OCI-LY7 (cell line): ENCODE results near the gene ERCC1. TPM values are rescaled to one million over a fixed set of nuclear protein-coding genes. Genes with fewer than 3 reads are reported as not detected.

Source experiments
- BruUV-seq: library from RNA; stranded (reverse); fragments of 400-500 nt; replicated peaks from 2 replicates; lab custom pipeline; 2021; lab: Mats Ljungman, UMichigan
- CTCF ChIA-PET: fragments of 300-600 bp; sonication (Branson Sonifier 250); formaldehyde crosslinking; loops from one replicate; lab custom pipeline; 2022; ENCODE audit warnings: antibody characterized with exemption; ENCODE audit not compliant: unreplicated experiment; lab: Charles Lee
- POLR2A ChIA-PET: fragments of 300-600 bp; sonication (Branson Sonifier 250); formaldehyde crosslinking; loops from one replicate; lab custom pipeline; 2022; ENCODE audit warnings: antibody characterized with exemption; lab: Charles Lee
- DNase-seq: peaks from one replicate; pipeline ENCODE4 v3.0.0-alpha.2; 2015; ENCODE audit warnings: low spot score
- H2AFZ ChIP-seq: fragments of 200-600 bp; sonication (generic), shearing (Covaris generic); 2 replicates; pipeline ENCODE4 v1.6.1; 2014; ENCODE audit warnings: mild to moderate bottlenecking, antibody characterized with exemption, low read length, moderate library complexity
- H3K27ac ChIP-seq: fragments of 200-600 bp; sonication (generic); 2 replicates; pipeline ENCODE4 v1.5.1; 2014; ENCODE audit warnings: mixed run types, low read depth, mild to moderate bottlenecking, moderate library complexity, low read length, inconsistent platforms; ENCODE audit not compliant: poor library complexity, severe bottlenecking
- H3K36me3 ChIP-seq: fragments of 200-600 bp; sonication (generic); 2 replicates; pipeline ENCODE4 v1.6.1; 2014; ENCODE audit warnings: mild to moderate bottlenecking, antibody characterized with exemption, low read length, moderate library complexity, mixed read lengths; ENCODE audit not compliant: insufficient read depth
- H3K4me1 ChIP-seq: fragments of 200-600 bp; sonication (generic); 2 replicates; pipeline ENCODE4 v1.5.1; 2014; ENCODE audit warnings: mild to moderate bottlenecking, low read length; ENCODE audit not compliant: insufficient read depth, poor library complexity, severe bottlenecking
- H3K4me2 ChIP-seq: fragments of 200-600 bp; sonication (generic); 2 replicates; pipeline ENCODE4 v1.6.1; 2014; ENCODE audit warnings: mild to moderate bottlenecking, low read length
- H3K4me3 ChIP-seq: fragments of 200-600 bp; sonication (generic); 2 replicates; pipeline ENCODE4 v1.5.1; 2014; ENCODE audit warnings: mild to moderate bottlenecking, low read depth, low read length; ENCODE audit not compliant: poor library complexity, severe bottlenecking
- H3K79me2 ChIP-seq: fragments of 200-600 bp; sonication (generic); 2 replicates; pipeline ENCODE4 v1.6.1; 2016; ENCODE audit warnings: low read depth, mild to moderate bottlenecking, low read length, moderate library complexity, mixed read lengths; ENCODE audit not compliant: insufficient read depth
- H3K9me2 ChIP-seq: fragments of 200-600 bp; sonication (generic); 2 replicates; pipeline ENCODE4 v1.6.1; 2016; ENCODE audit warnings: mild to moderate bottlenecking, low read length, mixed read lengths; ENCODE audit not compliant: insufficient read depth
- H3K9me3 ChIP-seq: fragments of 200-600 bp; sonication (generic); 2 replicates; pipeline ENCODE4 v1.6.1; 2014; ENCODE audit warnings: mild to moderate bottlenecking, mixed run types, low read length, mixed read lengths
- H4K20me1 ChIP-seq: fragments of 200-600 bp; sonication (generic); 2 replicates; pipeline ENCODE4 v1.6.1; 2014; ENCODE audit warnings: mild to moderate bottlenecking, antibody characterized with exemption, low read length, moderate library complexity, mixed read lengths; ENCODE audit not compliant: insufficient read depth
- CTCF ChIP-seq: fragments of 200-600 bp; sonication (generic); conservative IDR thresholded peaks from 2 replicates; pipeline ENCODE4 v1.5.1; 2014; ENCODE audit warnings: mild to moderate bottlenecking, antibody characterized with exemption, low read length, moderate library complexity, mixed read lengths
- EZH2phosphoT487 ChIP-seq: fragments of 200-600 bp; sonication (generic); IDR thresholded peaks from 2 replicates; pipeline ENCODE4 v1.6.1; 2018; ENCODE audit warnings: low read depth, borderline replicate concordance, mild to moderate bottlenecking, mixed run types, antibody characterized with exemption, low read length, moderate library complexity, mixed read lengths
- intact Hi-C: fragments of 100-400 bp; cut with micrococcal nuclease; formaldehyde crosslinking; loops from one replicate; pipeline ENCODE4 v1.10.0; 2022; ENCODE audit not compliant: unreplicated experiment
- total RNA-seq, 2 experiments: library from RNA; depleted of rRNA in 1 of 2; stranded (reverse); fragments of >200 nt in 1 of 2; shearing (Covaris generic) in 1 of 2; gene quantifications; 2 replicates each; pipeline ENCODE4 v1.2.3, GENCODE V29; 2014 to 2022

Gene ERCC1
- total RNA-seq, 2 experiments from 2014 or later = 46.2 to 125 TPM

DNA sequence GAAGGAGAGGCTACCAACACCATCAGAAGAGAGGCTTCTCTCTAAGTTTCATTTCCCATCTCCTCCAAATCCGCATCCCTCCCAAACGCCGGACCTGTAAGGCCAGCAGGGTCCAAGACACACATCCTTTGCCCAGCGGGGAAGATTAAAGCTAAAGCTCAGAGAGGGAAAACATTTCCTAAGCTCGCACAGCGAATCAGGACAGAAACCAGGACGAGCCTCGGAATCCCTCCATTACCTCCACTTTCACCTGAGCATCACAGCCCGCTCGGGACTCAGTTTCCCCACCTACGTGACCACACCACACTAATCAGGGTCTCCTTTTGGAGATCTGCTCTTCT is 43.4 kb upstream of the ERCC1 start:
- BruUV-seq = no TSS peak
- Histone ChIP-seq H3K27ac (no peak overlapping the region), H2AFZ (peak overlapping the region; percentile 74), H3K4me2 (peak overlapping the region; percentile 100), H3K4me1 (peaks cover 24% of the 10 kb centered on the region), H4K20me1 (0 out of 2 replicates have a peak, but pooled peaks cover 4% of the 10 kb centered on the region), H3K9me2 (no peaks in the 10 kb centered on the region), H3K4me3 (peak overlapping the region; percentile 81), H3K36me3 (no peaks in the 10 kb centered on the region), H3K79me2 (no peaks in the 10 kb centered on the region; the same call in 1 of the 2 replicates), H3K9me3 (no peaks in the 10 kb centered on the region)
- intact Hi-C loops = no loop called here
- ChIA-PET POLR2A (interaction anchor here (0.6 to 1.6 kb wide), 4 partner anchors 10 to 253 kb away, joined by 4 to 6 read pairs (median 6); no protein-coding TSS in a partner anchor), CTCF (no interaction called here)
- 0 out of 2 replicates have a peak, but pooled peaks have one; percentile 46 for TF ChIP-seq CTCF
- TF ChIP-seq EZH2phosphoT487 = no peak
- DNase-seq = peak; percentile 27

- 0 out of 2 replicates have a peak, but pooled peaks cover 4% of the 10 kb centered on the region for H4K20me1 ChIP-seq
- intact Hi-C loops = no loop called here
- no peak overlapping the region for H3K4me3 ChIP-seq
- no peaks in the 10 kb centered on the region for H3K36me3 ChIP-seq
- no peak for DNase-seq
- no peaks in the 10 kb centered on the region; the same call in 1 of the 2 replicates for H3K79me2 ChIP-seq
- H3K9me3 ChIP-seq = no peaks in the 10 kb centered on the region
- H3K27ac ChIP-seq = no peak overlapping the region
- H3K9me2 ChIP-seq = no peaks in the 10 kb centered on the region
- no peak overlapping the region for H3K4me2 ChIP-seq
- H3K4me1 ChIP-seq = peaks cover 32% of the 10 kb centered on the region
- no peak for TF ChIP-seq EZH2phosphoT487
- TF ChIP-seq CTCF = 0 out of 2 replicates have a peak, but pooled peaks have one; percentile 15
- no TSS peak for BruUV-seq
- no peak overlapping the region for H2AFZ ChIP-seq
- CTCF ChIA-PET = no interaction called here
- POLR2A ChIA-PET = no interaction called here
Measured at GRCh38 chr19:45464852-45465441, 41.2 kb upstream of the ERCC1 start.

DNA sequence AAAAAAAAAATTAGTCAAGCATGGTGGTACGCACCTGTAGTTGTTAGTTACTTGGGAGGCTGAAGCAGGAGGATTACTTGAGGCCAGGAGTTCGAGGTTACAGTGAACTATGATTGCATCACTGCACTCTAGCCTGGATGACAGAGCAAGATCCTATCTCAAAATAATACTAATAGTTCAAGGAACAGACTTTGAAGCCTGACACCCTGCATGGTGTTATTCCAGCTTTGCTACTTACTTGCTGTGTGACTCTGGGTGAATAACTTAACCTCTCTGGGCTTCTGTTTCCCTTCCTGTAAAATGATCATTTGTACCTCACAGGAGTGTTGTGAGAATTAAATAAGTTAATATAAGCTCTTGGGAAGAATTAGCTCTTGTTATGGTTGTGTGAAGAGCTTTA is 40.6 kb upstream of the ERCC1 start:
- no TSS peak for BruUV-seq
- H3K4me2 ChIP-seq = no peak overlapping the region
- intact Hi-C loops = no loop called here
- ChIA-PET POLR2A (no interaction called here), CTCF (no interaction called here)
- H3K79me2 ChIP-seq = no peaks in the 10 kb centered on the region; the same call in 1 of the 2 replicates
- no peak overlapping the region for H3K4me3 ChIP-seq
- no peak for TF ChIP-seq CTCF
- no peak for TF ChIP-seq EZH2phosphoT487
- H3K27ac ChIP-seq = no peak overlapping the region
- H3K4me1 ChIP-seq = peaks cover 29% of the 10 kb centered on the region
- no peaks in the 10 kb centered on the region for H3K9me2 ChIP-seq
- H3K36me3 ChIP-seq = no peaks in the 10 kb centered on the region
- H2AFZ ChIP-seq = no peak overlapping the region
- H4K20me1 ChIP-seq = 0 out of 2 replicates have a peak, but pooled peaks cover 4% of the 10 kb centered on the region
- no peak for DNase-seq
- no peaks in the 10 kb centered on the region for H3K9me3 ChIP-seq
